Gastrocnemius medialis (tissue), 4 donors: ENCODE data around the gene MTMR1. TPM values are rescaled to one million over a fixed set of nuclear protein-coding genes. Genes with fewer than 3 reads are reported as not detected.

Experiments used
- ATAC-seq, 2 donors: fragments of 150-250 bp; one replicate each; pipeline ENCODE4 v1.9.1; 2016
- DNase-seq, 2 donors: peaks; one replicate each; pipeline ENCODE4 v3.0.0-alpha.2; 2019
- H3K27ac ChIP-seq, 4 donors: fragments of 200-600 bp; sonication (generic); 1 replicate in 1 of 4; 2 replicates in 3 of 4; pipeline ENCODE4 v1.5.1; 2016 to 2018; ENCODE audit warnings: mild to moderate bottlenecking in 2 of 4, moderate library complexity in 1 of 4
- H3K27me3 ChIP-seq, 3 donors: fragments of 200-600 bp; sonication (generic) in 2 of 3; 1 replicate in 1 of 3; 2 replicates in 2 of 3; pipeline versions ENCODE4 v1.5.1 to v1.6.0; 2016 to 2019; ENCODE audit warnings: mild to moderate bottlenecking in 1 of 3, moderate library complexity in 1 of 3
- H3K36me3 ChIP-seq, 2 donors: fragments of 200-600 bp; sonication (generic) in 1 of 2; one replicate each; pipeline ENCODE4 v1.5.1; 2017 to 2018
- H3K4me1 ChIP-seq, 2 donors: fragments of 200-600 bp; sonication (generic) in 1 of 2; one replicate each; pipeline ENCODE4 v1.5.1; 2016 to 2017; ENCODE audit warnings: mild to moderate bottlenecking in 2 of 2
- H3K4me3 ChIP-seq, 4 donors: fragments of 200-600 bp; sonication (generic) in 3 of 4; 1 replicate in 1 of 4; 2 replicates in 3 of 4; pipeline ENCODE4 v1.5.1; 2016 to 2019; ENCODE audit warnings: mild to moderate bottlenecking in 2 of 4
- H3K9me3 ChIP-seq, 3 donors: fragments of 200-600 bp; sonication (generic) in 2 of 3; 1 replicate in 1 of 3; 2 replicates in 2 of 3; pipeline ENCODE4 v1.5.1; 2016 to 2019
- POLR2A ChIP-seq, 2 donors: fragments of 450-650 bp; IDR thresholded peaks; one replicate each; pipeline ENCODE4 v1.6.1; 2017; ENCODE audit warnings: antibody characterized with exemption in 2 of 2, mild to moderate bottlenecking in 2 of 2, moderate library complexity in 2 of 2
- in situ Hi-C, 4 donors: fragments of 200-750 bp; cut with MboI; loops; one replicate each; pipeline versions ENCODE4 v1.15.0 to v1.8.0; 2017; ENCODE audit warnings: low sequenced_read_pairs in 4 of 4
- intact Hi-C: fragments of 100-400 bp; cut with DNase I; formaldehyde crosslinking; loops from one replicate; pipeline ENCODE4 v1.15.1; 2023; ENCODE audit warnings: low total_unique reads
- total RNA-seq, 4 donors: library from RNA; depleted of rRNA; stranded (reverse); fragments of >200 nt; gene quantifications; one replicate each; pipeline versions ENCODE4 v1.1.0 to v1.2.3, GENCODE V29; 2016
- TF ChIP-seq, protein P1 (sequence below), 5 experiments: fragments of 450-650 bp in 3 of 5; fragments of 200-600 bp in 2 of 5; sonication (generic) in 2 of 5; IDR thresholded peaks in 4 of 5; conservative IDR thresholded peaks in 1 of 5; 1 replicate in 4 of 5; 2 replicates in 1 of 5; pipeline ENCODE4 v1.5.1; 2016 to 2019; ENCODE audit warnings: antibody characterized with exemption in 5 of 5, mild to moderate bottlenecking in 3 of 5, moderate library complexity in 3 of 5

MTMR1 gene
- total RNA-seq, 4 donors from 2014 or later = 28.2 to 80.9 (median 38.0) TPM

DNA sequence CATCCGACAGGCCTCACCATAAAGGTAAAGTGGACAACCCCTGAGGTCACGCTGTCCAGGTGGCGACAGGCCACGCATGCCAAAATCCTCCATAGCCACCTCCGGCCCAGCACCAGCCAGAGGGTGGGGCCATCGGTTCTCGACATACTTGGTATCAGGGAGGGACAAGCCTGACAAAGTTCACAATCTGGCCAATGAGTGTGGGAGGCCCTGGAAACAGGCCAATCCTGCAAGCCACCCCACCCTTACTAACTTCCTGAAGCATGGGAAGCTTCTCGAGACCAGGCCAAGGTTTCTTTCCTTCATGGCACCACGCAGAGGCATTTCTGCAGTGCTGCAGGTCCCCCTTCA lies 73.8 kb downstream of the MTMR1 start:
- intact Hi-C loops = no loop called here
- DNase-seq = no peak
- no peak for TF ChIP-seq POLR2A (IDR thresholded peaks at IDR 0.05)
- TF ChIP-seq, protein P1, sequence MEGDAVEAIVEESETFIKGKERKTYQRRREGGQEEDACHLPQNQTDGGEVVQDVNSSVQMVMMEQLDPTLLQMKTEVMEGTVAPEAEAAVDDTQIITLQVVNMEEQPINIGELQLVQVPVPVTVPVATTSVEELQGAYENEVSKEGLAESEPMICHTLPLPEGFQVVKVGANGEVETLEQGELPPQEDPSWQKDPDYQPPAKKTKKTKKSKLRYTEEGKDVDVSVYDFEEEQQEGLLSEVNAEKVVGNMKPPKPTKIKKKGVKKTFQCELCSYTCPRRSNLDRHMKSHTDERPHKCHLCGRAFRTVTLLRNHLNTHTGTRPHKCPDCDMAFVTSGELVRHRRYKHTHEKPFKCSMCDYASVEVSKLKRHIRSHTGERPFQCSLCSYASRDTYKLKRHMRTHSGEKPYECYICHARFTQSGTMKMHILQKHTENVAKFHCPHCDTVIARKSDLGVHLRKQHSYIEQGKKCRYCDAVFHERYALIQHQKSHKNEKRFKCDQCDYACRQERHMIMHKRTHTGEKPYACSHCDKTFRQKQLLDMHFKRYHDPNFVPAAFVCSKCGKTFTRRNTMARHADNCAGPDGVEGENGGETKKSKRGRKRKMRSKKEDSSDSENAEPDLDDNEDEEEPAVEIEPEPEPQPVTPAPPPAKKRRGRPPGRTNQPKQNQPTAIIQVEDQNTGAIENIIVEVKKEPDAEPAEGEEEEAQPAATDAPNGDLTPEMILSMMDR (IDR thresholded peaks at IDR 0.05 in 4 of 5, conservative IDR thresholded peaks at IDR 0.05 in 1 of 5) = no peak
- in situ Hi-C loops = no loop called here
- H3K4me3 ChIP-seq = no peak overlapping the region
- H3K4me1 ChIP-seq = no peaks in the 10 kb centered on the region
- no peaks in the 10 kb centered on the region for H3K9me3 ChIP-seq
- no peak for ATAC-seq
- no peaks in the 10 kb centered on the region for H3K27me3 ChIP-seq
- peaks cover 0 to 11% of the 10 kb centered on the region in 2 donors for H3K36me3 ChIP-seq
- peak overlapping the region in 1 of 4 donors; percentile 48 for H3K27ac ChIP-seq

DNA sequence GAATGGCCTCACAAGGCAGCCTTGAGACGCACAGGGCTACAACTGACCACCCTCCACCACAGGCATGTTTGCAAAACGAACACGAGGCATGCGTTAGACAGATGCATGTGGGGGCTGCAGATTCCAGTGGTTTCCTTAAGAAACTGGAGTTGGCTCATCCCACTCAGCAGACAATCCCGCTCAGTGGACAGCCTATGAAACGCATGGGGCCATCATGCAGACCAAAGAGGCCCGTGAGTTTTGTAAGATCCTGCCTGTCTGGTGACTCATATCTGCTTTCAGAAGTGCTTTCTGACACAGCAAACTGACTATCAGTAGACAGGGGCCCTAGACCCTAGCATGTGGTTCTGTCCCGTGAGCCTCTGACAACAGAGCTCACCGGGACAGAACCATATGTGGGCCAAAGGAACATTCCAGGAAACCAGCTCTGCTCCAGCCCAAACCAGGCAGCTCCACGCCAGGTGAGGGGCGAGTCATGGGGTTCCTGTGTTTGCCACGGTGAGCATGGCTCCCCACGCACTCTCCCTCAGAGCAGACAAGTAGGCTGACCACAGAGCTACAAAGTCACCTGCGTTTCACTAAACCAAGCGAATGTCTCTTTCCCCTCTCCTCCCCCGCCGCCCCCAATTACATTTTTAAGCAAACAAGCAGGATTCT lies 74.4 kb downstream of the MTMR1 start:
- Histone ChIP-seq H3K27me3 (no peaks in the 10 kb centered on the region), H3K27ac (peak overlapping the region; percentile 21 to 48 (median 33)), H3K4me3 (no peak overlapping the region), H3K9me3 (no peaks in the 10 kb centered on the region), H3K4me1 (no peaks in the 10 kb centered on the region), H3K36me3 (peaks cover 0 to 11% of the 10 kb centered on the region in 2 donors)
- DNase-seq (peak in 1 of 2 donors; percentile 36), ATAC-seq (peak; percentile 48 to 71)
- intact Hi-C loops (no loop called here), in situ Hi-C loops (no loop called here)
- TF ChIP-seq, protein P1 (IDR thresholded peaks at IDR 0.05 in 4 of 5, conservative IDR thresholded peaks at IDR 0.05 in 1 of 5) = no peak
- TF ChIP-seq POLR2A (IDR thresholded peaks at IDR 0.05) = no peak

DNA sequence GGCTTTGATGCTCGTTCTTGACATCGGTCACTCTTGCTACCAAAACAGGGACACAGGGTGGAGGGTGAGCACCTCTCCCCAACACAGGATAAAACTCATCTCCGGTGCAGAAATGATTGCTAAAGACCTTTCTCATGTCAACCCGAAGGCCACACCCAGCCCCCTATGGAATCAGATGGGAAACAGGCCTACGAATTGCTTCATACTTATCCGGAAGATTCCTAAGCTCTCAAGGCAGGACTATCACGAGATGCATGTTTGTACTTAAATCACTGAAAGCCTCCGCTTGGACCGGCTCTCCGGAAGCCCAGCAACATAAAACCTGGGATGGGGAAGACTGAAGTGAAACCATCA lies 74.9 kb downstream of the MTMR1 start:
- H3K27ac ChIP-seq = peak overlapping the region; percentile 21 to 44 (median 33)
- DNase-seq (no peak), ATAC-seq (no peak)
- no peaks in the 10 kb centered on the region for H3K9me3 ChIP-seq
- no peaks in the 10 kb centered on the region for H3K27me3 ChIP-seq
- TF ChIP-seq, protein P1 (IDR thresholded peaks at IDR 0.05 in 4 of 5, conservative IDR thresholded peaks at IDR 0.05 in 1 of 5) = no peak
- no peak for TF ChIP-seq POLR2A (IDR thresholded peaks at IDR 0.05)
- in situ Hi-C loops (no loop called here), intact Hi-C loops (no loop called here)
- H3K4me1 ChIP-seq = no peaks in the 10 kb centered on the region
- H3K36me3 ChIP-seq = peaks cover 0 to 11% of the 10 kb centered on the region in 2 donors
- H3K4me3 ChIP-seq = no peak overlapping the region

DNA sequence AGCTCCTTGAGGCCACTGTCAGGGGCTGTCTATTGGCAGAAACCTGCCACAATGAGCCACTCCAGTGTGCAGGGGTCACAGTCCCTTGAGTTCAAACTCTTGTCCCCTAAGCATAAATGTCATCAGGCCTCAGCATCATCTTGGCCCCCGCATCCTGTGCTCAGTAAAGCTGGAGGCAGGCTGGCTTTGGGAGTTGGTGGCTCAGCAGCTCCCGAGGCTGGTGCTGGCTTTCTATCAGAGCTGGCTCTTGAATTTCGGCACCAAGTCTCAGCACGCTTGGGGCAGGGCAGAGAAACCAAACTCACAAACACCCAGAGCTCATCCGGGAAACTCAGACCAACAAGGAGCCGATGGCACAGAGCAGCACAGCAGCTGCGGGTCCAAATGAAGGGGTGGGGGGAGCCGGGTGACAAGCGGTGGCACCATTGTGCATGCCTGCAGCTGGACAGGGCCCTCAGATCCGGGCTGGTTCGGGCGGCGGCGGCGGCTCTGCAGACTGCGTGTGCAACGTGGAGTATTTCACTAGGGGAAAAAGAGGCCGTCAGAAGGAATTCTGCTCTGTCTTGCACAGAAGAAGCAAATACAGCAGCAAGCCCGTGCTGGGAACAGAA lies 75.5 kb downstream of the MTMR1 start:
- Histone ChIP-seq H3K27me3 (no peaks in the 10 kb centered on the region), H3K4me3 (no peak overlapping the region), H3K36me3 (peaks cover 0 to 11% of the 10 kb centered on the region in 2 donors), H3K9me3 (no peaks in the 10 kb centered on the region), H3K4me1 (no peaks in the 10 kb centered on the region), H3K27ac (peak overlapping the region in 1 of 4 donors; percentile 33)
- intact Hi-C loops (no loop called here), in situ Hi-C loops (no loop called here)
- DNase-seq (no peak), ATAC-seq (no peak)
- TF ChIP-seq POLR2A (IDR thresholded peaks at IDR 0.05) = no peak
- TF ChIP-seq, protein P1 (IDR thresholded peaks at IDR 0.05 in 4 of 5, conservative IDR thresholded peaks at IDR 0.05 in 1 of 5) = no peak
